ENCODE measurements around the gene SGMS2. TPM values are rescaled to one million over a fixed set of nuclear protein-coding genes. Genes with fewer than 3 reads are reported as not detected.

The SGMS2 gene
- total and polyA plus RNA-seq, 2 of the 13 experiments (the other 11 are each of a cell fraction or from before 2014, with no cell fraction given): 1.2 to 1.7 TPM

Small RNAs within 50 kb of the gene (small RNA-seq; reads per million reads assigned to genes)
- gene RNU6-733P (ENCODE audit: insufficient read depth in 2 of 3, insufficient read length in 3 of 3, low read depth in 2 of 3, low replicate concordance in 1 of 3): 0 reads per million in 3 experiments

Other genes with a start within 250 kb of the SGMS2 start
- 126 and 170 TPM in 2 replicates for gene PAPSS1, start 104.7 kb upstream of the SGMS2 start, total RNA-seq (2016; rRNA removed; fragmentation: Illumina TruSeq; extraction: Trizol)
- 71.9 and 105 TPM in 2 replicates for gene PAPSS1, start 104.7 kb upstream of the SGMS2 start, polyA plus RNA-seq (2011; rRNA removed)
- gene CYP2U1, start 106.6 kb downstream of the SGMS2 start, total RNA-seq (2016; rRNA removed; fragmentation: Illumina TruSeq; extraction: Trizol): 1.9 and 3.4 TPM in 2 replicates
- gene CYP2U1, start 106.6 kb downstream of the SGMS2 start, polyA plus RNA-seq (2011; rRNA removed): 1.3 and 1.4 TPM in 2 replicates
- gene HADH, start 165.0 kb downstream of the SGMS2 start, total RNA-seq (2016; rRNA removed; fragmentation: Illumina TruSeq; extraction: Trizol): 33.9 and 60.6 TPM in 2 replicates
- gene HADH, start 165.0 kb downstream of the SGMS2 start, polyA plus RNA-seq (2011; rRNA removed): 22.8 and 29.6 TPM in 2 replicates